Peyer's patch (tissue), 4 donors: ENCODE results near the gene ADD2. TPM values are rescaled to one million over a fixed set of nuclear protein-coding genes. Genes with fewer than 3 reads are reported as not detected.
A peak's percentile ranks its signal among the peaks of the same experiment; 100 is the strongest.

Source experiments
- DNase-seq, 3 donors: peaks; one replicate each; pipeline ENCODE4 v3.0.0-alpha.2; 2017 to 2019
- H3K27ac ChIP-seq, 4 donors: fragments of 200-600 bp; sonication (generic); one replicate each; pipeline ENCODE4 v1.5.1; 2016 to 2019
- H3K27me3 ChIP-seq, 2 donors: fragments of 200-600 bp; sonication (generic); one replicate each; pipeline ENCODE4 v1.5.1; 2019
- H3K36me3 ChIP-seq, 3 donors: fragments of 200-600 bp; sonication (generic); one replicate each; pipeline ENCODE4 v1.5.1; 2016 to 2019
- H3K4me1 ChIP-seq, 4 donors: fragments of 200-600 bp; sonication (generic); one replicate each; pipeline ENCODE4 v1.5.1; 2016 to 2019
- H3K4me3 ChIP-seq, 4 donors: fragments of 200-600 bp; sonication (generic); 1 replicate in 3 of 4; 2 replicates in 1 of 4; pipeline ENCODE4 v1.5.1; 2016 to 2019; ENCODE audit warnings: mild to moderate bottlenecking in 1 of 4
- H3K9me3 ChIP-seq, 4 donors: fragments of 200-600 bp; sonication (generic); one replicate each; pipeline ENCODE4 v1.5.1; 2016 to 2019; ENCODE audit warnings: mild to moderate bottlenecking in 1 of 4
- CTCF ChIP-seq, 6 experiments: fragments of 450-650 bp in 4 of 6; fragments of 200-600 bp in 2 of 6; sonication (generic) in 1 of 6; IDR thresholded peaks; one replicate each; pipeline ENCODE4 v1.5.1; 2017 to 2019; ENCODE audit warnings: antibody characterized with exemption in 6 of 6, mild to moderate bottlenecking in 3 of 6, moderate library complexity in 1 of 6
- POLR2A ChIP-seq, 2 donors: fragments of 450-650 bp; IDR thresholded peaks; one replicate each; pipeline ENCODE4 v1.5.1; 2017; ENCODE audit warnings: antibody characterized with exemption in 2 of 2, mild to moderate bottlenecking in 2 of 2, moderate library complexity in 2 of 2
- small RNA-seq, 2 donors: library from RNA; depleted of rRNA; stranded (forward); fragments of <200 nt; gene quantifications; one replicate each; pipeline ENCODE3, GENCODE V24; 2016
- total RNA-seq, 4 donors: library from RNA; depleted of rRNA; stranded (reverse); fragments of >200 nt; gene quantifications; one replicate each; pipeline ENCODE4 v1.1.0, GENCODE V29; 2016

The ADD2 gene
- total RNA-seq, 4 donors from 2014 or later = 0.28 to 14.0 (median 1.7) TPM; not detected in 1

- Histone ChIP-seq H3K9me3 (no peaks in the 10 kb centered on the region), H3K4me1 (peaks cover 0 to 14% (median 0%) of the 10 kb centered on the region in 4 donors), H3K27ac (no peak overlapping the region), H3K36me3 (no peaks in the 10 kb centered on the region), H3K27me3 (no peaks in the 10 kb centered on the region), H3K4me3 (no peak overlapping the region)
- TF ChIP-seq CTCF (IDR thresholded peaks at IDR 0.05) (no peak), POLR2A (IDR thresholded peaks at IDR 0.05) (no peak)
- no peak for DNase-seq
Observed at GRCh38 chr2:70613521-70613920, 154.5 kb downstream of the ADD2 start.

GRCh38 chr2:70612574-70612973, 155.4 kb downstream of the ADD2 start:
- TF ChIP-seq CTCF (IDR thresholded peaks at IDR 0.05) (no peak), POLR2A (IDR thresholded peaks at IDR 0.05) (no peak)
- no peak for DNase-seq
- H3K4me1 ChIP-seq = peaks cover 0 to 16% (median 0%) of the 10 kb centered on the region in 4 donors
- H3K36me3 ChIP-seq = no peaks in the 10 kb centered on the region
- no peak overlapping the region for H3K4me3 ChIP-seq
- no peak overlapping the region for H3K27ac ChIP-seq
- H3K9me3 ChIP-seq = no peaks in the 10 kb centered on the region
- no peaks in the 10 kb centered on the region for H3K27me3 ChIP-seq

- no peaks in the 10 kb centered on the region for H3K36me3 ChIP-seq
- DNase-seq = no peak
- H3K27ac ChIP-seq = peak overlapping the region in 1 of 4 donors; percentile 32
- TF ChIP-seq POLR2A (IDR thresholded peaks at IDR 0.05) = no peak
- H3K27me3 ChIP-seq = no peaks in the 10 kb centered on the region
- peaks cover 0 to 5% (median 0%) of the 10 kb centered on the region in 4 donors for H3K4me1 ChIP-seq
- no peak overlapping the region for H3K4me3 ChIP-seq
- no peaks in the 10 kb centered on the region for H3K9me3 ChIP-seq
Observed at GRCh38 chr2:70608373-70608772, 159.6 kb downstream of the ADD2 start.

GRCh38 chr2:70607121-70607561, 160.9 kb downstream of the ADD2 start:
- Histone ChIP-seq H3K9me3 (no peaks in the 10 kb centered on the region), H3K36me3 (no peaks in the 10 kb centered on the region), H3K4me3 (no peak overlapping the region), H3K27ac (no peak overlapping the region), H3K4me1 (peaks cover 0 to 5% (median 0%) of the 10 kb centered on the region in 4 donors), H3K27me3 (no peaks in the 10 kb centered on the region)
- DNase-seq = no peak
- TF ChIP-seq CTCF (IDR thresholded peaks at IDR 0.05) = no peak
- no peak for TF ChIP-seq POLR2A (IDR thresholded peaks at IDR 0.05)

Small RNA genes within 50 kb of the gene (small RNA-seq; reads per million reads assigned to genes)
- gene HMGN2P21 = 0 reads per million in 2 donors

Other genes with a start within 250 kb of the ADD2 start
- gene TGFA, start 214.4 kb downstream of the ADD2 start, total RNA-seq = 10 to 100 TPM in 3 of 4 donors, 1 to 10 TPM in 1; 2.5 to 51.6 (median 37.9) TPM
- not detected for gene FIGLA, start 22.4 kb upstream of the ADD2 start, total RNA-seq
- 10 to 100 TPM in 1 of 4 donors, under 1 TPM in 1, not detected in 2; 0.67 to 32.2 TPM for gene CLEC4F, start 52.4 kb upstream of the ADD2 start, total RNA-seq
- gene CD207, start 67.6 kb upstream of the ADD2 start, total RNA-seq = not detected
- not detected for gene VAX2, start 132.4 kb upstream of the ADD2 start, total RNA-seq
- 1 to 10 TPM in 2 of 4 donors, not detected in 2; 1.3 to 5.8 TPM for gene ATP6V1B1, start 167.7 kb upstream of the ADD2 start, total RNA-seq
- 1 to 10 TPM in 1 of 4 donors, not detected in 3; 3.5 TPM for gene ANKRD53, start 210.4 kb upstream of the ADD2 start, total RNA-seq
- 10 to 100 TPM; 13.2 to 35.1 (median 30.3) TPM for gene TEX261, start 226.7 kb upstream of the ADD2 start, total RNA-seq